Suppressor macrophage (primary cell): Measurements from ENCODE around the gene REST.
"Not testable (repeated sequence)": the region's sequence is repeated elsewhere in the genome, so short reads cannot be mapped to it uniquely, and the experiment has no call there.

Experiments
- DNase-seq, 4 experiments: peaks; one replicate each; pipeline ENCODE4 v3.0.0-alpha.2; 2020 to 2022
- total RNA-seq, 17 experiments: gene quantifications; one replicate each; lab custom pipeline; 2026; ENCODE audit warnings: mixed read lengths in 6 of 17, inconsistent platforms in 3 of 17; lab: John Stamatoyannopoulos, UW

Gene REST, protein sequence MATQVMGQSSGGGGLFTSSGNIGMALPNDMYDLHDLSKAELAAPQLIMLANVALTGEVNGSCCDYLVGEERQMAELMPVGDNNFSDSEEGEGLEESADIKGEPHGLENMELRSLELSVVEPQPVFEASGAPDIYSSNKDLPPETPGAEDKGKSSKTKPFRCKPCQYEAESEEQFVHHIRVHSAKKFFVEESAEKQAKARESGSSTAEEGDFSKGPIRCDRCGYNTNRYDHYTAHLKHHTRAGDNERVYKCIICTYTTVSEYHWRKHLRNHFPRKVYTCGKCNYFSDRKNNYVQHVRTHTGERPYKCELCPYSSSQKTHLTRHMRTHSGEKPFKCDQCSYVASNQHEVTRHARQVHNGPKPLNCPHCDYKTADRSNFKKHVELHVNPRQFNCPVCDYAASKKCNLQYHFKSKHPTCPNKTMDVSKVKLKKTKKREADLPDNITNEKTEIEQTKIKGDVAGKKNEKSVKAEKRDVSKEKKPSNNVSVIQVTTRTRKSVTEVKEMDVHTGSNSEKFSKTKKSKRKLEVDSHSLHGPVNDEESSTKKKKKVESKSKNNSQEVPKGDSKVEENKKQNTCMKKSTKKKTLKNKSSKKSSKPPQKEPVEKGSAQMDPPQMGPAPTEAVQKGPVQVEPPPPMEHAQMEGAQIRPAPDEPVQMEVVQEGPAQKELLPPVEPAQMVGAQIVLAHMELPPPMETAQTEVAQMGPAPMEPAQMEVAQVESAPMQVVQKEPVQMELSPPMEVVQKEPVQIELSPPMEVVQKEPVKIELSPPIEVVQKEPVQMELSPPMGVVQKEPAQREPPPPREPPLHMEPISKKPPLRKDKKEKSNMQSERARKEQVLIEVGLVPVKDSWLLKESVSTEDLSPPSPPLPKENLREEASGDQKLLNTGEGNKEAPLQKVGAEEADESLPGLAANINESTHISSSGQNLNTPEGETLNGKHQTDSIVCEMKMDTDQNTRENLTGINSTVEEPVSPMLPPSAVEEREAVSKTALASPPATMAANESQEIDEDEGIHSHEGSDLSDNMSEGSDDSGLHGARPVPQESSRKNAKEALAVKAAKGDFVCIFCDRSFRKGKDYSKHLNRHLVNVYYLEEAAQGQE
- total RNA-seq, result 51.7 to 155 (median 92.7) reads per million in 17 experiments

GRCh38 chr4:56907489-56908205 is at the start of gene REST:
Gene REST (plus strand): TSS chr4:56907900. CDS start chr4:56910639, 2,739 bp downstream.
- DNase-seq, result peak; percentile 75 to 95 (median 87)

GRCh38 chr4:56859841-56860240 is 47.9 kb upstream of the REST start:
- no peak for DNase-seq

- DNase-seq, result no peak
Measured at GRCh38 chr4:56860781-56861180, 46.9 kb upstream of the REST start.

- DNase-seq, result no peak
Measured at GRCh38 chr4:56861360-56861759, 46.3 kb upstream of the REST start.

GRCh38 chr4:56863441-56864139 is 44.1 kb upstream of the REST start:
- DNase-seq, result peak in 3 of 4 experiments; percentile 38 to 58 (median 44)

GRCh38 chr4:56870946-56871345 is 36.8 kb upstream of the REST start:
- no peak for DNase-seq

GRCh38 chr4:56871371-56871866 is 36.3 kb upstream of the REST start:
- peak in 2 of 4 experiments; percentile 15 to 25 for DNase-seq

GRCh38 chr4:56874166-56874565 is 33.5 kb upstream of the REST start:
- DNase-seq, result no peak

- no peak for DNase-seq
Measured at GRCh38 chr4:56874923-56875322, 32.8 kb upstream of the REST start.

- no peak for DNase-seq
Measured at GRCh38 chr4:56876264-56876663, 31.4 kb upstream of the REST start.

DNA sequence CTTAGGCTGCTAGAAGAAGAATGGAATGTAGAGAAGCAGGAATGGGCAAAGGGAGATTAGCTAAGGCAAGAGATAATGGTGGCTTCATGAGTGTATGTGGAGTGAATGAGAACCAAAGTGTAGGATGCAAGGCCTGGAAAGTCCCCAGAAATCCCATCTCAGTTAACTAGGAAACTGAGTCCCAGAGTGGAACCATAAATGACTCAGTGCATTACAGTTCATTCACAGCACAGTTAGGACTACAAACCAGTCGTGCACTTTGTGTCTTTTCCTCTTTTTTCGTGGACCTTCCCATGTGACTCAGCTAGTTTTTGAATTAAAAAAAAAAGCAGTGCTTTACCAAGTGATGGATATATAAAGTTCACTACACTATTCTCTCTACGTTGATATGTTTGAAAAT is 27.7 kb upstream of the REST start:
- peak in 3 of 4 experiments; percentile 28 to 45 (median 36) for DNase-seq

- DNase-seq, result no peak
Measured at GRCh38 chr4:56880572-56880971, 27.1 kb upstream of the REST start.

- not testable (repeated sequence) for DNase-seq
Measured at GRCh38 chr4:56884511-56884910, 23.2 kb upstream of the REST start.

DNA sequence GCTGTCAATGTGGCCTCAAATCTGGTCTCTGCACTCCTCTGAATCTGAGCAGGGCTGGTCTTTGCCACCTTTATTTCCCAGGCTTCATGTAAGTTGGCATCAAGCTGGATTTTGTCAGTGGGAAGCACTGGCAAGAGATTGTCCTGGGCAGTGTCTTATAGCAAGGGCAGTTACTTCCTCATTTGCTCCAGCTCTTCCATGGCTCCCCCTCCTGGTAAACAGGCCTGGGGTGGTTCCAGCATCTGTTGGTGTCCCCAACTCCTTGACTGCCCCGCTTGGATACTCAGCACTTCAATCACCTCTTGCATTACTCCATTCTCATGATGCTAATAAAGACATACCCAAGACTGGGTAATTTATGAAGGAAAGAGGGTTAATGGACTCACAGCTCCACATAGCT is 15.0 kb upstream of the REST start:
- DNase-seq, result peak in 3 of 4 experiments; percentile 32 to 40 (median 37)

GRCh38 chr4:56897842-56898241 is 9.9 kb upstream of the REST start:
- DNase-seq, result not testable (repeated sequence)

- DNase-seq, result not testable (repeated sequence)
Measured at GRCh38 chr4:56900186-56900585, 7.5 kb upstream of the REST start.

- DNase-seq, result no peak
Measured at GRCh38 chr4:56902703-56903102, 5.0 kb upstream of the REST start.

GRCh38 chr4:56905796-56906195 is 1.9 kb upstream of the REST start:
- DNase-seq, result no peak

- peak; percentile 17 to 59 (median 41) for DNase-seq
Measured at GRCh38 chr4:56906489-56907393, 959 bp upstream of the REST start.
